GM18502 (cell line): ENCODE measurements around the gene PKD2L1.

Experiments used
- ATAC-seq: cut with Tn5 transposase; IDR thresholded peaks from one replicate; pipeline ENCODE4 v1.9.1; 2021; ENCODE audit warnings: mild to moderate bottlenecking; ENCODE audit not compliant: unreplicated experiment, poor library complexity

PKD2L1 gene

GRCh38 chr10:100356067-100357017 lies 26.3 kb upstream of the PKD2L1 start:
- no peak for ATAC-seq

- ATAC-seq, result no peak
Measured at GRCh38 chr10:100355086-100355485, 25.1 kb upstream of the PKD2L1 start.

- no peak for ATAC-seq
Measured at GRCh38 chr10:100353770-100354485, 23.9 kb upstream of the PKD2L1 start.

DNA sequence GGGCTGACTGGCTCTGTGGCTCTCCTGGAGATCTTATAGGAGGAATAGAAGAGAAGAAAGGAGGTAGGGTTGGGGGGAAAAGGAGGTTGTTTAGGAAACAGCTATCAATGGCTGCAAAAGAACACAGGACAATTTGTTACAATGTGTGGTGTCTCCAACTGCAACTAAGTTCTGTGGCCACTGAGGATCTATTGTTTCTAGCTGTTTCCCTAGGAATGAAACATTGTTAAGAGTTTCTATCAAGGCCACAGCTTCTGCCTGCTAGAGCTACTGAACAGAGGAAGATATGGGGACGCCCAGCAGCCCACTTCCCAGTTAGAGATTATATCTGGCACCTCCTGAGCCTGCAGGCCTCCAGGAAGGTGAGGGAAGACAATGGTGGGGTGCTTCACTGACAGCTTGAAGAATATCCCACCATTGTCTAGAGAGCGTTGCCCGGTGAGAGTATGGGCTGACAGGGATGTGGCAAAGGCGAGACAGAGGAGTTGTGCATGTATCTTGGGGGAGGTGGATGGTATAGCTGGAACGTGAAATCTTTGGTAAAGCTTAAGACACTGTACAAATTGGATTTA lies 21.0 kb upstream of the PKD2L1 start:
- no peak for ATAC-seq

DNA sequence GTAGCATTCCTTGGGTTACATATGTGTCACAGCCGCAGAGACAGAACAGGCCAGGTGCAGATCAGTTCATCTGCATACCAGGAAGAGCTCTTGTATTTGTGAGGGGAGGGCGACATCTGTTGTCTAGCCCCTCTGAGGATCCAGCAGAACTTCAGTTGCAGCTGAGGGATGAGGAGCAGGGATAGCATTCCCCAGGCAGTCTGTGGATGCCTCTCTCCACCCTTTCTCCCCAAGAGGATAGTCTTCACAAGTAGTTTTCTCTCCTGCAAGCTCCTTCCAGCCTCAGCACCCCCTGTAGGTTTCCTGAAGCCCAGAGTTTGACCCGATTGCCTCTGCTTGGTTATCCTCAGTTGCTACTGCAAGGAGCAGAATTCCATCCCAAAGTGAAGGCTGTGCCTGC lies 19.6 kb upstream of the PKD2L1 start:
- no peak for ATAC-seq

DNA sequence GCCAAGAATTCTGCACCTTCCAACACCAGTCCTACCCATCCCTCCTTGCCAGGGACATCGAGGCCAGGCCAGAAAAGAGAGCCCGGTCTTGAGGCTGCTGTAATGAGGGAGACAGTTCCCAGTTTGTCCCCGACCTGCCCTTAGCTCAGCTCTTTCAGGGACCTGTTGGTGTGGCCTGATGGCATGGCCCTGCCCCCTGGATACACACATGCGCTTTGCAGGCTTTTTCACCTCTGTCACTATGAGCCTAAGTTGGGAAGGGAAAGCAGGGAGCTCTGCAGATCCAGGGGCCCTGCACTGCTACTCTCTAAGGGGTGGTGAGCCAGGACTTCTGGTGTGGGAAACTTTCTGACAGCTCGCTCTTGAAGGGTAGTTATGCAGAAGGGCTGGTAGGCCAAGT lies 19.1 kb upstream of the PKD2L1 start:
- ATAC-seq, result no peak

DNA sequence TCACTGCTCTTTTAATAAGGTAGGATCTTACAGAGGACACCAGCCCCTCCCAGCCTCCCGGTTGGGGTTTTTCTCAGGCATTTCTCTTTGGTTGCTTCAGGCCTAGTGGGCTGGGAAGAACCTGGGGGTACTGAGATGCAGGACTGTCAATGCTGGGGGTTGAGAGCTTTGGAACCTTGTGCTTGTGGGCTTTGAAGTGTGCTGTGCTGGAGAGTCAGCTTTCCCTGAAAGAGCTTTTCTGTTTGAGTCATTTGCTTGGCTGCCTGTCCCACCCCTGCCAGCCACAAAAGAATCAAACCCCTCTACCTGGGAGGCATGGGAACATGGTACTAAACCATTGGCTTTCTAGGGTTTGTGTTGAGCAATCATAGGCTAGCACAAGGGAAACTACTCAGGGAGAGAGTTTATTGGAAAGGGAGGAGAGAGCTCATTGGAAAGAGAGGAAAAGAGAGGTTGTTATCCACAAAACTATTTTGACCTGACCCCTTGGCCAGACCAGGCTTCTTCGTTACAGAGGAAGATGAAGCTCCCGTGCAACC lies 18.4 kb upstream of the PKD2L1 start:
- ATAC-seq, result no peak

- ATAC-seq, result no peak
Measured at GRCh38 chr10:100347568-100348195, 17.7 kb upstream of the PKD2L1 start.

DNA sequence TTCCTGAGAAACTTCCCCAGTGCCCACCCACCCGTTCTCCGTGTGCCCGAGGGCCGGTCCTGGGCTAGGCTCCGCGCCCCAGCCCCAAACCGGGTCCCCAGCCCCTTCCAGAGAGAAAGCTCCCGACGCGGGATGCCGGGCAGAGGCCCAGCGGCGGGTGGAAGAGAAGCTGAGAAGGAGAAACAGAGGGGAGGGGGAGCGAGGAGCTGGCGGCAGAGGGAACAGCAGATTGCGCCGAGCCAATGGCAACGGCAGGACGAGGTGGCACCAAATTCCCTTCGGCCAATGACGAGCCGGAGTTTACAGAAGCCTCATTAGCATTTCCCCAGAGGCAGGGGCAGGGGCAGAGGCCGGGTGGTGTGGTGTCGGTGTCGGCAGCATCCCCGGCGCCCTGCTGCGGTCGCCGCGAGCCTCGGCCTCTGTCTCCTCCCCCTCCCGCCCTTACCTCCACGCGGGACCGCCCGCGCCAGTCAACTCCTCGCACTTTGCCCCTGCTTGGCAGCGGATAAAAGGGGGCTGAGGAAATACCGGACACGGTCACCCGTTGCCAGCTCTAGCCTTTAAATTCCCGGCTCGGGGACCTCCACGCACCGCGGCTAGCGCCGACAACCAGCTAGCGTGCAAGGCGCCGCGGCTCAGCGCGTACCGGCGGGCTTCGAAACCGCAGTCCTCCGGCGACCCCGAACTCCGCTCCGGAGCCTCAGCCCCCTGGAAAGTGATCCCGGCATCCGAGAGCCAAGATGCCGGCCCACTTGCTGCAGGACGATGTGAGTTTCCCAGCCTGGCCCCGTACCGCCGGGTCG lies 16.9 kb upstream of the PKD2L1 start, which contains the start of gene SCD:
Gene SCD, plus strand, starts transcription at position 469 of the 803 bp plus-strand sequence. Its CDS starts 272 bp downstream, at position 741.
- peak; percentile 87 for ATAC-seq

- ATAC-seq, result peak; percentile 53
Measured at GRCh38 chr10:100346351-100346764, 16.3 kb upstream of the PKD2L1 start.

DNA sequence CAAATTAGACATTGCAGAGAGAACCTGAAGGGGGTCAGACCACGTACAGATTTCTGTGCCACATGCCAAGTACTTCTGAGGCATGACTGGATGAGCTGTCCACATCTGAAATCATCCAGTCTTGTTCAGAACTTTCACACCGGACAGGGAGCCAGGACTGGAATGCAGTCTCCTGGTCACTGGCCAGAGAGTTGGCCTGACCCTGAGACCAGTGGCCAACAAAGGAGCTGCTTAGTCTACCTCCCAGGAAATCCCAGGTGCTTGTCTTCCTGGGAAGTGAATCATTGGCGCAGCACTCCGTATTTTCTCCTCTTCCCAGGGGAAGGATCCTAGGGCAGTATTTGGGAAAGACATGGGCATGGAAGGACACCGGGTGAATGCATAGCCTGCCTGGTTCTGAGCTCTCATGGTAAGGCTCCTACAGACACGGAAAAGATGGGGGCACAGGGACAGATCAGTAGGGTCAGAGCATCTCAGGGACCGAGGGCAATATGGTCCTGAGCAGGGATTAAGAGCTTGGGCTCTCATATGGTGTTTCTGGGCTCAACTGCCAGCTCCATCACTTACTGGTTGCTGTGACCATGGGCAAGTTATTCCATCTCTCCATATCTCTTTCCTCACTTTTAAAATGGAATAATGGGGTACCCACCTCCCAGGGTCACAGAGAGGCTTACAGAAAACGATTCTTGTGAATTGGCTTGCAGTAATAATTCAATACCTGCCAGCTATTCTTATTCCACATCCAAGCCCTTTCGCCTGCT lies 15.7 kb upstream of the PKD2L1 start:
- ATAC-seq, result no peak

DNA sequence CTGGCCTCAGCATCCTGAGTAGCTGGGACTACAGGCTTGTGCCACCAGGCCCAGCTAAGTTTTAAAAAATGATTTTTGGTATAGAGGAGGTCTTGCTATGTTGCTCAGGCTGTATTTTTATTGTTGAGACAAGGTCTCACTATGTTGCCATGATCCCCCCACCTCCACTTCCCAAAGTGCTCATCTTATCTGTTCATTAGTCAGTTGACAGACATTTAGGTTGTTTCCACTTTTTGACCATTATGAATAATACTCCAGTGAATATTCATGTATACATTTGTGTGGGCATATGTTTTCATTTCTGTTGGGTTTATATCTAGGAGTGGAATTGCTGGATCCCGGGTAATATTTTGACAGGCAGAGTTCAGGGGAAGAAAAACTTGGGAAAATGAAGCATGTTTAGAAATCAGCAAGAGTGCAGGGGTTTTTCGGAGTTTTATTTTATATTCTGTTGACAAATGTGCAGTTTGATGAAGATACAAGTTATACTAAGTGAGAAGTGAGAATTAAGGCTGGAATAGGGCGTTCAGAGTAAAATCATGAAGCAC lies 14.3 kb upstream of the PKD2L1 start:
- ATAC-seq, result no peak

DNA sequence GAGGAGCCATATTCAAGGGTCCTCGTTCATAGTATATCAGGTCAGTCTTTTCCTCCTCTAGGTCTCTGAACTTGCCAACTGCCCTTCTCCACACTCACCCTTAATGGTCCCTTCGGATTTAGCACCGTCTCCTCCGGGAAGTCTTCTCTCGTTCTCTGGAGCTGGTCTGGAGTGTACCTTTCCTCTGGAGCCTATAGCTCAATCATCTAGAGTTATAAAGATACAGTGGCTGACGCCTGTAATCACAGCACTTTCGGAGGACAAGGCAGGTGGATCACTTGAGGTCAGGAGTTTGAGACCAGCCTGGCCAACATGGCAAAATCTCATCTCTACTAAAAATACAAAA lies 12.6 kb upstream of the PKD2L1 start:
- ATAC-seq, result no peak

DNA sequence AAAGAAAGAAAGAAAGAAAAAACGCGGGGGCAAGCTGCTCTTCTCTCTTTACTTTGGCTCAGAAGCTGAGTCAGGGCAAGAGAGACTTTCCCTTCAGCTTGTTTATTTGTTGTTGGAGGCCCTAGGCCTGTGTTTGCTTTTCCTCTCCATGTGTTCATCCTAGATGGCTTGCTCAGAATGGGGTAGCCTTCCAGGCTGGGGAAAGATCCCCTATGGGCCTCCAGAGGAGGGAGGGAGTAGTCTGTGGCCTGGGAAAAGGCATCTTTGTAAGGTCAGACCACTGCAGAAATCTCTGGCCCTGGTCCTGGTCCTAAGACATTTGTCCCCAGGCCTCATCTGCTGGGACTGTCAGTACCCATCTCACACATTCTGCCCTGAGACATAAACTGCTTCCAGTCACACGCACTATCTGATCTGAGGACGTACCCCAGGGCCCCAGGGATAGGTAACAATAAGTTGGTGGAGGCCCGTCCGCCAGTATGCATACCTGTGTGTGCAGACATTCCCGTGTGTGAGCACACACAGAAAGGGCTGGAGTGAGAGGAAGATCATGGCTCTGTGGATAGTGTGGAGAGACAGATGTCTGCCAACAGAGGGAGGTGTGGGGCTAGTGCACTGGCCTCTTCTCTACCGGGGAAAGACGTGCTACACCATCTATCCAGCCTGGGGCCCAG lies 12.1 kb upstream of the PKD2L1 start:
- ATAC-seq, result peak; percentile 34

- ATAC-seq, result no peak
Measured at GRCh38 chr10:100340948-100341847, 11.2 kb upstream of the PKD2L1 start.

DNA sequence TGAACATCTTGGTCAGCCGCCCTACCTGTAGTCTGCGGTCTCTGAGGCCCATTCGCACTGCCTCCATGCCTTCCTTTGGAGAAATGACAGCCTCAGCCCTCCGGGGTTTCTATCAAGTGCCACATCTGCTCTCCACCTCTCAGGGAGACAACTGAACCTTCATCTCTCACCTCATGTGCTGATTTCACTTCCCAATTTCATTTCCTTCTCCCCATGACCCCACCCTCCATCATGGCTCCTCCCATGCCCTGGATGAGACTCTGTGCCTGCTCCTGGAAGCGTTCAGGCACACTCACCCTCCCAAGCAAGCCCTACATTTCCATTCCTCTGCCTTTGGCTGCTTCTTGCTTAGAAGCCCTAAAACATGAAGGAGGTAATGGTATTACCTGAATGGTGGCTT lies 9.2 kb upstream of the PKD2L1 start:
- peak; percentile 62 for ATAC-seq

GRCh38 chr10:100338434-100339036 lies 8.5 kb upstream of the PKD2L1 start:
- ATAC-seq, result no peak
